Measurements from ENCODE around the gene NDUFB1. TPM values are rescaled to one million over a fixed set of nuclear protein-coding genes. Genes with fewer than 3 reads are reported as not detected.

NDUFB1 gene
- total RNA-seq, 1 donor from 2014 or later: 60.8 TPM

DNA sequence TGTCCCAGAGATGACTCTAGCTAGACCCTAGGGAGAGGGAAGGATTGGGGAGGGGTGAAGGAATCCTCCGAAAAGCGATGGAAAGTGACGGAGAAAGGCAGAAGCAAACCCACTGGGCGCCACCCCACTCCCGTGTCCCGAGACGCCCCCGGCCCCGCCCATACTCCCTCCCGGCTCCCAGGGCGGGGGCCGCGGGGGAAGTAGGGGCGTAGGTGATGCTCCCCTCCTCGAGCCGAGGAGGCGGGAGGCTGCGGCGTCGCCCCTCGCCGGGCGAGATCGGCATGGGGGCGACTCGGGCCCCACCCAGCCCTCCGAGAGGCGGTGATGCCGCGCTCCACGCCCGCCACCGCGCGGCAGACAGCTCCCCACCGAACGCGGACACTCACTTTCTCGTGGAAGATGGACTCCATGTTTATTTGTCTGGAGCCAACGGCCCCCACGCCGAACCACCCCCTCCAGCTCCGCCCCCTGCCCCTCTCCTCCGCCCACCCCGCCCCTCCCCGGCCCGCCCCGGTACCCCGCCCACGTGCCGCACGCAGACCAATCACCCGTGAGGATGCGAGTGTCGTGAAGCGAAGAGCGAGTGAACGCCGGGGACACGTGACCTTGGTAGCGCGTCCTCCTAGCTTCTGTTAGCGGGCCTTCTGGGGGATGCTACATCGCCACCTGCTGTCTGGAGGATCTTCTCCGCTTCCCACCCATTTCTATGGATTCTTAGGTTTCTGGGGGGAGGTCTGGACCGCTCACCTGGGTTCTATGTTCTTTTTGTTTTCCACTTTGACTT is 15.2 kb downstream of the NDUFB1 start, which contains the start of gene ATXN3:
ATXN3 (minus strand) TSS at position 440 of the 784 bp plus-strand sequence; CDS start at position 410, 30 bp downstream.
- H3K4me3 ChIP-seq (ENCODE audit: low read depth, low read length): peak within 1 kb of the TSS; percentile 96
- no peaks in the 10 kb centered on the region for H3K36me3 ChIP-seq (ENCODE audit: control insufficient read depth, insufficient read depth, low read length)
- no peaks in the 10 kb centered on the region for H3K27me3 ChIP-seq (ENCODE audit: control insufficient read depth, insufficient read depth, low read length)
- FAIRE-seq: no peak
- peak; percentile 84 for TF ChIP-seq CTCF (IDR thresholded peaks at IDR 0.05; ENCODE audit: insufficient read depth, low read length, severe bottlenecking)
- peak; percentile 93 for DNase-seq (ENCODE audit: low read depth)

DNA sequence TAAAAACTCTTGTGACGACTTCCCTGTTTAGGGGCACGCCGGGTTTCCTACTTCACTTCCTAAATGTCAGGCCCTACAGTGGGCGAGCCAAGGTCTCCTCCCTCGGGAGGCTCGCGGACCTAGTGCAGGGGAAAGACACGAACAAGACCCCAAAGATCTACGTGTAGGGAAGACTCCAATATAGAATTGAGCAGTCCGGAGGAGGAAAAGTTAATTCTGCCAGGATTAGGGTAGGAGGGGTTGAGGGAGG is 15.7 kb downstream of the NDUFB1 start:
- no peak for TF ChIP-seq CTCF (IDR thresholded peaks at IDR 0.05; ENCODE audit: insufficient read depth, low read length, severe bottlenecking)
- Histone ChIP-seq H3K4me3 (ENCODE audit: low read depth, low read length) (peak overlapping the region; percentile 96), H3K36me3 (ENCODE audit: control insufficient read depth, insufficient read depth, low read length) (no peaks in the 10 kb centered on the region), H3K27me3 (ENCODE audit: control insufficient read depth, insufficient read depth, low read length) (no peaks in the 10 kb centered on the region)
- DNase-seq (ENCODE audit: low read depth): peak; percentile 43
- no peak for FAIRE-seq

DNA sequence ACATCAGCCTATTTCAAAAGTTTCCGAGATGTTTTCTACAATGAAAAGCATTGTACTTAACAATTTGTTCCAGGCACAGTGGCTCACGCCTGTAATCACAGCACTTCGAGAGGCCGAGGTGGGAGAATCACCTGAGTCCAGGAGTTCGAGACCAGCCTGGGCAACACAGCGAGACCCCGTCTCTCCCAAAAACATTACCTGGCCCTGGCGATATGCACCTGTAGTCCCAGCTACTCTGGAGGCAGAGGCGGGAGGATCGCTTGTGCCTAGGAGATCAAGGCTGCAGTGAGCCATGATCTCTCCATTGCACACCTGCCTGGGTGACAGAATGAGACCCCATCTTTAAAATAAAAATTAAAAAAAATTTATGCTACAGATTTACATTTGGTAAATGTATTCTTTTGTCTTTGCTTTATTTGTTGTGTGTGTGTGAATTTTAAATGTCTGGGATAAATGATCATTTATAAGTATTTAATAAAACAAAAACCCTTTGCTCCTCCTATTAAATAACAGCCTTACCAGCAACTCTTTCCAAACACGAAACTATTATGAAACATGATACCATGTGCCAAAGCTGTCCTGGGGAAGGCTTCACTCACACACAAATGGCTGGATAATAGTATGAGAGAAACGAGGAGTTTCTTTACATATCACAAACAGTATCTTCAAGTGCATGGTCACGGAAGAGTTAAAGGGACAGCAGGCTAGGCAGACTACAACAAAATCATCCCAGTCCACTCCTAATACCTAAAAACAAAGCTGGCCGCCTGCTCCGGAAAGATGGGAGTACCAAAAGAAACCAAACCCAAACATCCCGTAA is 16.2 kb downstream of the NDUFB1 start:
- no peaks in the 10 kb centered on the region for H3K27me3 ChIP-seq (ENCODE audit: control insufficient read depth, insufficient read depth, low read length)
- no peaks in the 10 kb centered on the region for H3K36me3 ChIP-seq (ENCODE audit: control insufficient read depth, insufficient read depth, low read length)
- peak overlapping the region; percentile 96 for H3K4me3 ChIP-seq (ENCODE audit: low read depth, low read length)
- TF ChIP-seq CTCF (IDR thresholded peaks at IDR 0.05; ENCODE audit: insufficient read depth, low read length, severe bottlenecking): no peak
- no peak for DNase-seq (ENCODE audit: low read depth)
- FAIRE-seq: no peak

DNA sequence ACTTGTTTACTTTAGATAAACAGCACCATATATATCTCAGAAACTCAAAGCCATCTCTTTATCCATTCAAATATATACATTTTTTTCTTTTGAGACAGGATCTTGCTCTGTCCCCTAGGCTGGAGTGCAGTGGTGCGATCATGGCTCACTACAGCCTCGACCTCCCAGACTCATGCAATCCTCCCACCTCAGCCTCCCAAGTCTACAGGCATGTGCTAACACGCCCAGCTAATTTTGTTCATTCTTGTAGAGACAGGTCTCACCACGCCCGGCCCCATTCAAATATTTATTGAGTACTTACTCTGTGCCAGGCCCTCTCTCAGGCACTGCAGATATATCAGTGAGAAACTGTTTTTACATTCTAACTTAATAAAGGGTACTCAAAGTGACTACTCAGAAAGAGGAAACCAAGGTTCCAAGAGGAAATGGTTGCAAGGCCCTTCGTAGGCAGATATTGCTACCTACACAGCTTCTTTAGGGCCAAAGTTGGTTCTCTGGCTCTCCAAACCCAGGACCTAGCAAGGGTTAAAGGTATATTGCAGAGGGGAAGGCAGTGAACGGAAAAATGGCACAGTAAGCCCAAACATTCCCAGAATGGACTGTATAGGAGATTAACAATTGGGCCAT is 18.0 kb downstream of the NDUFB1 start:
- FAIRE-seq: no peak
- DNase-seq (ENCODE audit: low read depth): peak; percentile 5

DNA sequence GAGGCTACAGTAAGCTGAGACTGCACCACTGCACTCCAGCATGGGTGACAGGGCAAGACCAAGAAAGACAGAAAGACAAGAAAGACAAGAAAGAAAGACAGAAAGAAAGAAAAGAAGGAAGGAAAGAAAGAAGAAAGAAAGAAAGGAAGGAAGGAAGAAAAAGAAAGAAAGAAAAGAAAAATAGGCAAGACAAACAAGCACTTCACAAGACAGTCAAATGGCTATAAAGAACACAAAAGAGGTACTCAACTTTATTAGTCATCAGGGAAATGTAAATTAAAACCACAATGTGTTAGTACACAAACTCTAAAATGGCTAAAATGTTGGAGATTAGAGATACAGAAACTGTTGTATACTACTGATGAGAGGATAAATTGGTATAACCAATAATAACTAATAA is 21.7 kb downstream of the NDUFB1 start:
- DNase-seq (ENCODE audit: low read depth) (peak; percentile 23), FAIRE-seq (no peak)
- no peak overlapping the region for H3K4me3 ChIP-seq (ENCODE audit: low read depth, low read length)
- no peaks in the 10 kb centered on the region for H3K27me3 ChIP-seq (ENCODE audit: control insufficient read depth, insufficient read depth, low read length)
- no peak for TF ChIP-seq CTCF (IDR thresholded peaks at IDR 0.05; ENCODE audit: insufficient read depth, low read length, severe bottlenecking)
- no peaks in the 10 kb centered on the region for H3K36me3 ChIP-seq (ENCODE audit: control insufficient read depth, insufficient read depth, low read length)

More for the DNA sequence above, 18.0 kb downstream of the NDUFB1 start:
- TF ChIP-seq CTCF (IDR thresholded peaks at IDR 0.05; ENCODE audit: insufficient read depth, low read length, severe bottlenecking): no peak
- Histone ChIP-seq H3K36me3 (ENCODE audit: control insufficient read depth, insufficient read depth, low read length) (no peaks in the 10 kb centered on the region), H3K4me3 (ENCODE audit: low read depth, low read length) (no peak overlapping the region), H3K27me3 (ENCODE audit: control insufficient read depth, insufficient read depth, low read length) (no peaks in the 10 kb centered on the region)

Data from bronchial epithelial cell (primary cell).